ENCODE results near the gene CDH8.

Gene CDH8, protein sequence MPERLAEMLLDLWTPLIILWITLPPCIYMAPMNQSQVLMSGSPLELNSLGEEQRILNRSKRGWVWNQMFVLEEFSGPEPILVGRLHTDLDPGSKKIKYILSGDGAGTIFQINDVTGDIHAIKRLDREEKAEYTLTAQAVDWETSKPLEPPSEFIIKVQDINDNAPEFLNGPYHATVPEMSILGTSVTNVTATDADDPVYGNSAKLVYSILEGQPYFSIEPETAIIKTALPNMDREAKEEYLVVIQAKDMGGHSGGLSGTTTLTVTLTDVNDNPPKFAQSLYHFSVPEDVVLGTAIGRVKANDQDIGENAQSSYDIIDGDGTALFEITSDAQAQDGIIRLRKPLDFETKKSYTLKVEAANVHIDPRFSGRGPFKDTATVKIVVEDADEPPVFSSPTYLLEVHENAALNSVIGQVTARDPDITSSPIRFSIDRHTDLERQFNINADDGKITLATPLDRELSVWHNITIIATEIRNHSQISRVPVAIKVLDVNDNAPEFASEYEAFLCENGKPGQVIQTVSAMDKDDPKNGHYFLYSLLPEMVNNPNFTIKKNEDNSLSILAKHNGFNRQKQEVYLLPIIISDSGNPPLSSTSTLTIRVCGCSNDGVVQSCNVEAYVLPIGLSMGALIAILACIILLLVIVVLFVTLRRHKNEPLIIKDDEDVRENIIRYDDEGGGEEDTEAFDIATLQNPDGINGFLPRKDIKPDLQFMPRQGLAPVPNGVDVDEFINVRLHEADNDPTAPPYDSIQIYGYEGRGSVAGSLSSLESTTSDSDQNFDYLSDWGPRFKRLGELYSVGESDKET

DNA sequence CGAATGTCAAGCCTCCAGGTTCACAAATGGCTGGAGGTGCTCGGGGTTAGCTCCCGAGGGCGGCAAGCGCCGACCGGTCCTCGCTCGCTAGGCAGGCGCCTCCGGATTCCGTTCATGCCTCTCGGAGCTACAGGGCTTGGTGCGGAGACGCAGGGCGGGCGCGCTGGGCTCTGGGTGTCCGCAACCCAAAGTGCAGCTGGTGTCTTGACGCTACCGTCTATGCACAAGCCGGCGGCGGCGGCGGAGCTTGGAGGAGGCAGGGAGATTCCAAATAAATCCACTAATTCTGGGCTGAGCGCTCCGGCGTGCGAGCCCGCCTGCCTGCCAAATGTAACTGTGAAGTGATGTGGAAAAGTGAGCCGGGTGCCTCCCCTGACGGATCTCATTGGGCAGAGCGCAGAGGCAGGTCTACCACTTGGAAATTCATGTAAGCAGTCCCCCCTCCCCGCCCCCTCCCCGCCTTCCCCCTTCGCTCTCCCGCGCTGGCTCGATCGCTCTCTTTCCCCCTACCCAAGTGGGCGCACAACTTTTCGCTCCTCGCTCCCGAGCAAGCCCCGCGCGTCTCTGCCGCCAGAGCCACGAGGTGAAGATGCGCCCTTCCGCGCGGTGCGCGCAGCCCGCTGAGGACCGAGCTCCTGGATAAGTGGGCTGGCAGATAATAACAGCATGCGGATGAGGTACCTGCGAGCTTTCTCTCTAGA, at the start of gene CDH8:
Gene CDH8 (minus strand): TSS at position 338 of the 701 bp plus-strand sequence. CDS start 15,035 bp downstream, outside the sequence.
- Histone ChIP-seq H3K9me3 (ENCODE audit: severe bottlenecking) (no peaks in the 10 kb centered on the region), H3K36me3 (no peaks in the 10 kb centered on the region), H3K4me3 (ENCODE audit: low read depth, low read length) (no peak within 1 kb of the TSS), H3K27ac (no peak within 1 kb of the TSS), H3K27me3 (ENCODE audit: insufficient read depth, low read depth, severe bottlenecking) (peaks cover 81% of the 10 kb centered on the region)
- DNase-seq, result no peak
- TF ChIP-seq, protein P1, sequence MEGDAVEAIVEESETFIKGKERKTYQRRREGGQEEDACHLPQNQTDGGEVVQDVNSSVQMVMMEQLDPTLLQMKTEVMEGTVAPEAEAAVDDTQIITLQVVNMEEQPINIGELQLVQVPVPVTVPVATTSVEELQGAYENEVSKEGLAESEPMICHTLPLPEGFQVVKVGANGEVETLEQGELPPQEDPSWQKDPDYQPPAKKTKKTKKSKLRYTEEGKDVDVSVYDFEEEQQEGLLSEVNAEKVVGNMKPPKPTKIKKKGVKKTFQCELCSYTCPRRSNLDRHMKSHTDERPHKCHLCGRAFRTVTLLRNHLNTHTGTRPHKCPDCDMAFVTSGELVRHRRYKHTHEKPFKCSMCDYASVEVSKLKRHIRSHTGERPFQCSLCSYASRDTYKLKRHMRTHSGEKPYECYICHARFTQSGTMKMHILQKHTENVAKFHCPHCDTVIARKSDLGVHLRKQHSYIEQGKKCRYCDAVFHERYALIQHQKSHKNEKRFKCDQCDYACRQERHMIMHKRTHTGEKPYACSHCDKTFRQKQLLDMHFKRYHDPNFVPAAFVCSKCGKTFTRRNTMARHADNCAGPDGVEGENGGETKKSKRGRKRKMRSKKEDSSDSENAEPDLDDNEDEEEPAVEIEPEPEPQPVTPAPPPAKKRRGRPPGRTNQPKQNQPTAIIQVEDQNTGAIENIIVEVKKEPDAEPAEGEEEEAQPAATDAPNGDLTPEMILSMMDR (IDR thresholded peaks at IDR 0.05; ENCODE audit: low read depth, low read length), result no peak

DNA sequence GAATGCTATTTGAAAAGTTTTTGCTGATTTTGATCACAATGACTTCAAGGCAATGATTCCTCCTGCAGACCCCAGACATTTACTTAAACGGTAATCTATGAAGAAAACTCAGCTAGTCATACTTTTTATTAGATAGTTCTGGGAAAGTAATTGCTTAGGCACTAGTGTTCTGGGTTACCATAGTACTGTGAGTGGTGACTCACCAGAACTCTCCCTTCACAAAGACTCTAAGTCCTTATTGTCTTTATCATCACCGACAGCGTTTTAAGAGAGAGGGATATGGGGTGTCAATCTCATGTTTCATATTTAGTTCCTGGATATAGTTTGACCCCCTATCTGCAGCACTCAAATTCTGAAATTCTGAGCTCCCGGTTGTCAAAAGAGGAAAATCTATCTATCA, 43.0 kb upstream of the CDH8 start:
- TF ChIP-seq, protein P1 (IDR thresholded peaks at IDR 0.05; ENCODE audit: low read depth, low read length), result no peak
- Histone ChIP-seq H3K27ac (no peak overlapping the region), H3K9me3 (ENCODE audit: severe bottlenecking) (no peaks in the 10 kb centered on the region), H3K27me3 (ENCODE audit: insufficient read depth, low read depth, severe bottlenecking) (peaks cover 11% of the 10 kb centered on the region), H3K36me3 (no peaks in the 10 kb centered on the region), H3K4me3 (ENCODE audit: low read depth, low read length) (no peak overlapping the region)
- DNase-seq, result no peak

DNA sequence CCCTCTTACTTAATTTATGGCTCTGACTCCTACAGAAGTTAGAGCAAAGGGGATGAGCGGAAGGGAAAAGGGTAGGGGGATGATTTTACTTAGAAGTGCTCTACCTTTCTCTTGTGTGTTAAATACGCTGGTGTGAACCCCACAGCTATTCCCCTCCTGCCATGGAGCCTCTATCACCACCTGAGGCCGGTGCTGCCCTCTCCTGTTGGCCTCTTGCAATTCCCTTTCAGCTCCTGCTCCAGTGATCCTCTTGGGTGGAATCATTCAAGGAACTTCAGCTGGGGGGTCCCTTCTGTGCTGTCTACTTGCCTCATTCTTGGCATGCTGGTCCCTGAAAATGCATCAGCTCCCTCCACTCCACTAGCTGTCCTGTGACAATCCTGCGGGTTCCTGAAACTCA, 41.8 kb upstream of the CDH8 start:
- Histone ChIP-seq H3K27ac (no peak overlapping the region), H3K9me3 (ENCODE audit: severe bottlenecking) (no peaks in the 10 kb centered on the region), H3K27me3 (ENCODE audit: insufficient read depth, low read depth, severe bottlenecking) (peaks cover 9% of the 10 kb centered on the region), H3K4me3 (ENCODE audit: low read depth, low read length) (no peak overlapping the region), H3K36me3 (no peaks in the 10 kb centered on the region)
- TF ChIP-seq, protein P1 (IDR thresholded peaks at IDR 0.05; ENCODE audit: low read depth, low read length), result peak; percentile 57
- peak; percentile 10 for DNase-seq

DNA sequence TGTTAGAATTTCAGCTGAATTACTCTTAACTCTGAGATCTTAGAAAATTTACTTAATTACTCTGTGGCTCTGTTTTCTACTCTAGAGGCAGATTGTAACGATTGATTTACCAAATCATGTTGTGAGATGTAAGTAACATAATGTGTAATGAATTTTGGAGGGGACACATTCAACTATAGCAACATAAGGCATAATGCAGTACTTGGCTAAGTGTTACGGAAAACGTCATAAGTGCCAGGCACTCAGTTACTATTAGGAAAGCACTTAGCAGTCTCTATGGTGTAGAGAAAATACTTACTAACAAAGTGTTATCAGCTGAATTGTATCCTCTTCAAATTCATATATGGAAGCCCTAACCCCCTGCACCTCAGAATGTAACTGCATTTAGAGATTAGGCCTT, 40.6 kb upstream of the CDH8 start:
- DNase-seq, result no peak
- Histone ChIP-seq H3K4me3 (ENCODE audit: low read depth, low read length) (no peak overlapping the region), H3K36me3 (no peaks in the 10 kb centered on the region), H3K27me3 (ENCODE audit: insufficient read depth, low read depth, severe bottlenecking) (peaks cover 9% of the 10 kb centered on the region), H3K9me3 (ENCODE audit: severe bottlenecking) (no peaks in the 10 kb centered on the region), H3K27ac (no peak overlapping the region)
- TF ChIP-seq, protein P1 (IDR thresholded peaks at IDR 0.05; ENCODE audit: low read depth, low read length), result no peak

DNA sequence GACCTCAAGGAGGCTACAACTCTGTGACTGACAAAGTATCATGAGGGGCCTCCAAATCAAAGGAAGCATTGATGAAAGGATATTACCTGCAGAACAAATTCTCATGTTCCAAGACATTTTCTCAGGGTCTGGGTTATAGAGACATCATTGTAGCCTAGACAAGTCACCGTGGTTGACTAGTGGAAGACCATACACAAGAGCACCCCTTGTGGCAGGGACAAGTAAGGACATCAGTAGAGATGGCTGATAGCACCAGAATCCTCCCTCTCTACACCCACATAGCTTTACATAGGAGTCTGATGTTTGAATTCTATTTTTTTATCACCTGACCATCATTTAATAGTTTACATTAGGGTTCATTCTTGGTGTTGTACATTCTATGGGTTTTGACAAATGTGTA, 32.5 kb upstream of the CDH8 start:
- no peaks in the 10 kb centered on the region for H3K9me3 ChIP-seq (ENCODE audit: severe bottlenecking)
- H3K36me3 ChIP-seq, result no peaks in the 10 kb centered on the region
- peaks cover 8% of the 10 kb centered on the region for H3K27me3 ChIP-seq (ENCODE audit: insufficient read depth, low read depth, severe bottlenecking)
- peak; percentile 6 for DNase-seq
- TF ChIP-seq, protein P1 (IDR thresholded peaks at IDR 0.05; ENCODE audit: low read depth, low read length), result peak; percentile 51
- no peak overlapping the region for H3K27ac ChIP-seq
- H3K4me3 ChIP-seq (ENCODE audit: low read depth, low read length), result no peak overlapping the region
